Fibroblast of lung (primary cell): ENCODE results near the gene MGLL.

Source experiments
- EZH2 ChIP-seq: IDR thresholded peaks from 2 replicates; pipeline ENCODE4 v1.5.1; 2012; ENCODE audit warnings: low read length, control low read depth, mild to moderate bottlenecking; ENCODE audit errors: missing control alignments
- TF ChIP-seq, protein P1 (sequence below), 2 donors: IDR thresholded peaks in 1 of 2; conservative IDR thresholded peaks in 1 of 2; 1 replicate in 1 of 2; 2 replicates in 1 of 2; pipeline ENCODE4 v1.5.1; 2011 to 2012; ENCODE audit warnings: low read length in 2 of 2, control low read depth in 1 of 2, inconsistent platforms in 1 of 2, low read depth in 1 of 2, mild to moderate bottlenecking in 1 of 2

GRCh38 chr3:127685708-127686511, 136.4 kb downstream of the MGLL start:
- TF ChIP-seq, protein P1, sequence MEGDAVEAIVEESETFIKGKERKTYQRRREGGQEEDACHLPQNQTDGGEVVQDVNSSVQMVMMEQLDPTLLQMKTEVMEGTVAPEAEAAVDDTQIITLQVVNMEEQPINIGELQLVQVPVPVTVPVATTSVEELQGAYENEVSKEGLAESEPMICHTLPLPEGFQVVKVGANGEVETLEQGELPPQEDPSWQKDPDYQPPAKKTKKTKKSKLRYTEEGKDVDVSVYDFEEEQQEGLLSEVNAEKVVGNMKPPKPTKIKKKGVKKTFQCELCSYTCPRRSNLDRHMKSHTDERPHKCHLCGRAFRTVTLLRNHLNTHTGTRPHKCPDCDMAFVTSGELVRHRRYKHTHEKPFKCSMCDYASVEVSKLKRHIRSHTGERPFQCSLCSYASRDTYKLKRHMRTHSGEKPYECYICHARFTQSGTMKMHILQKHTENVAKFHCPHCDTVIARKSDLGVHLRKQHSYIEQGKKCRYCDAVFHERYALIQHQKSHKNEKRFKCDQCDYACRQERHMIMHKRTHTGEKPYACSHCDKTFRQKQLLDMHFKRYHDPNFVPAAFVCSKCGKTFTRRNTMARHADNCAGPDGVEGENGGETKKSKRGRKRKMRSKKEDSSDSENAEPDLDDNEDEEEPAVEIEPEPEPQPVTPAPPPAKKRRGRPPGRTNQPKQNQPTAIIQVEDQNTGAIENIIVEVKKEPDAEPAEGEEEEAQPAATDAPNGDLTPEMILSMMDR (conservative IDR thresholded peaks at IDR 0.05 in 1 of 2, IDR thresholded peaks at IDR 0.05 in 1 of 2; ENCODE audit: low read depth in 1 of 2, low read length in 2 of 2) = no peak
- TF ChIP-seq EZH2 = no peak
